T-helper 1 cell treated with Interleukin-12 subunit alpha and Interleukin-12 subunit beta and Interleukin-4 antibody, amounts not matched to agents 30 μg/mL and 1 μg/mL, for 36 hours (primary cell): ENCODE data around the gene VANGL2.
A peak's percentile ranks its signal among the peaks of the same experiment; 100 is the strongest.

ENCODE experiments used
- H3K27ac Mint-ChIP-seq: one replicate; pipeline ENCODE4 v1.8.0; 2021; ENCODE audit warnings: mild to moderate bottlenecking, mixed read lengths
- H3K27me3 Mint-ChIP-seq: one replicate; pipeline ENCODE4 v1.8.0; 2021; ENCODE audit warnings: low read depth, mixed read lengths
- H3K36me3 Mint-ChIP-seq: one replicate; pipeline ENCODE4 v1.8.0; 2021; ENCODE audit warnings: low read depth, mixed read lengths
- H3K4me1 Mint-ChIP-seq: one replicate; pipeline ENCODE4 v1.8.0; 2021; ENCODE audit warnings: low read depth, mixed read lengths
- H3K4me3 Mint-ChIP-seq: one replicate; pipeline ENCODE4 v1.8.0; 2021; ENCODE audit warnings: mild to moderate bottlenecking, moderate library complexity, mixed read lengths
- H3K9me3 Mint-ChIP-seq: one replicate; pipeline ENCODE4 v1.8.0; 2021; ENCODE audit warnings: mixed read lengths

VANGL2 gene

GRCh38 chr1:160365325-160365724 is 35.0 kb upstream of the VANGL2 start:
- peaks cover 9% of the 10 kb centered on the region for H3K36me3 Mint-ChIP-seq
- H3K27ac Mint-ChIP-seq = no peak overlapping the region
- no peaks in the 10 kb centered on the region for H3K27me3 Mint-ChIP-seq
- H3K9me3 Mint-ChIP-seq = no peaks in the 10 kb centered on the region
- no peaks in the 10 kb centered on the region for H3K4me1 Mint-ChIP-seq
- no peak overlapping the region for H3K4me3 Mint-ChIP-seq

- Mint-ChIP-seq H3K9me3 (no peaks in the 10 kb centered on the region), H3K27me3 (no peaks in the 10 kb centered on the region), H3K4me3 (no peak within 1 kb of the TSS), H3K36me3 (no peaks in the 10 kb centered on the region), H3K27ac (no peak within 1 kb of the TSS), H3K4me1 (no peaks in the 10 kb centered on the region)
Observed at GRCh38 chr1:160366731-160367515, 33.4 kb upstream of the VANGL2 start, which contains the start of gene NHLH1. NHLH1 (plus strand) TSS chr1:160367071; CDS start chr1:160370732, 3,661 bp downstream.

- Mint-ChIP-seq H3K27me3 (no peaks in the 10 kb centered on the region), H3K4me1 (no peaks in the 10 kb centered on the region), H3K9me3 (no peaks in the 10 kb centered on the region), H3K27ac (no peak overlapping the region), H3K36me3 (no peaks in the 10 kb centered on the region), H3K4me3 (no peak overlapping the region)
Observed at GRCh38 chr1:160367516-160367900, 32.9 kb upstream of the VANGL2 start.

- Mint-ChIP-seq H3K9me3 (no peaks in the 10 kb centered on the region), H3K27me3 (no peaks in the 10 kb centered on the region), H3K36me3 (no peaks in the 10 kb centered on the region), H3K27ac (no peak overlapping the region), H3K4me1 (no peaks in the 10 kb centered on the region), H3K4me3 (no peak overlapping the region)
Observed at GRCh38 chr1:160367934-160368923, 32.1 kb upstream of the VANGL2 start.

GRCh38 chr1:160369087-160369486 is 31.3 kb upstream of the VANGL2 start:
- Mint-ChIP-seq H3K4me1 (no peaks in the 10 kb centered on the region), H3K9me3 (no peaks in the 10 kb centered on the region), H3K36me3 (no peaks in the 10 kb centered on the region), H3K27ac (no peak overlapping the region), H3K4me3 (no peak overlapping the region), H3K27me3 (no peaks in the 10 kb centered on the region)

GRCh38 chr1:160370561-160371345 is 29.6 kb upstream of the VANGL2 start:
- Mint-ChIP-seq H3K27ac (no peak overlapping the region), H3K27me3 (no peaks in the 10 kb centered on the region), H3K9me3 (no peaks in the 10 kb centered on the region), H3K4me1 (peaks cover 3% of the 10 kb centered on the region), H3K4me3 (no peak overlapping the region), H3K36me3 (no peaks in the 10 kb centered on the region)

GRCh38 chr1:160371346-160371631 is 29.1 kb upstream of the VANGL2 start:
- Mint-ChIP-seq H3K4me3 (no peak overlapping the region), H3K27me3 (no peaks in the 10 kb centered on the region), H3K27ac (no peak overlapping the region), H3K36me3 (no peaks in the 10 kb centered on the region), H3K4me1 (peaks cover 9% of the 10 kb centered on the region), H3K9me3 (no peaks in the 10 kb centered on the region)

- H3K4me1 Mint-ChIP-seq = peaks cover 10% of the 10 kb centered on the region
Observed at GRCh38 chr1:160371756-160372155, 28.6 kb upstream of the VANGL2 start.

GRCh38 chr1:160373696-160374095 is 26.7 kb upstream of the VANGL2 start:
- H3K36me3 Mint-ChIP-seq = no peaks in the 10 kb centered on the region
- no peaks in the 10 kb centered on the region for H3K9me3 Mint-ChIP-seq
- H3K27ac Mint-ChIP-seq = no peak overlapping the region
- no peaks in the 10 kb centered on the region for H3K27me3 Mint-ChIP-seq
- no peak overlapping the region for H3K4me3 Mint-ChIP-seq
- peaks cover 10% of the 10 kb centered on the region for H3K4me1 Mint-ChIP-seq

More at GRCh38 chr1:160371756-160372155, 28.6 kb upstream of the VANGL2 start:
- Mint-ChIP-seq H3K27ac (no peak overlapping the region), H3K27me3 (no peaks in the 10 kb centered on the region), H3K36me3 (no peaks in the 10 kb centered on the region), H3K9me3 (no peaks in the 10 kb centered on the region), H3K4me3 (no peak overlapping the region)

GRCh38 chr1:160374306-160375110 is 25.9 kb upstream of the VANGL2 start:
- Mint-ChIP-seq H3K27me3 (peaks cover 1% of the 10 kb centered on the region), H3K36me3 (no peaks in the 10 kb centered on the region), H3K9me3 (no peaks in the 10 kb centered on the region), H3K4me3 (no peak overlapping the region), H3K4me1 (peaks cover 10% of the 10 kb centered on the region), H3K27ac (no peak overlapping the region)

GRCh38 chr1:160375788-160376524 is 24.4 kb upstream of the VANGL2 start:
- Mint-ChIP-seq H3K4me3 (no peak overlapping the region), H3K27ac (peak overlapping the region; percentile 61)

GRCh38 chr1:160376525-160377131 is 23.7 kb upstream of the VANGL2 start:
- Mint-ChIP-seq H3K9me3 (no peaks in the 10 kb centered on the region), H3K4me1 (peaks cover 10% of the 10 kb centered on the region), H3K4me3 (no peak overlapping the region), H3K36me3 (no peaks in the 10 kb centered on the region), H3K27me3 (peaks cover 7% of the 10 kb centered on the region), H3K27ac (no peak overlapping the region)

More at GRCh38 chr1:160375788-160376524, 24.4 kb upstream of the VANGL2 start:
- Mint-ChIP-seq H3K36me3 (no peaks in the 10 kb centered on the region), H3K4me1 (peaks cover 10% of the 10 kb centered on the region), H3K9me3 (no peaks in the 10 kb centered on the region), H3K27me3 (peaks cover 7% of the 10 kb centered on the region)
